BE2C (cell line): ENCODE measurements around the gene RASSF4.

ENCODE experiments used
- DNase-seq: peaks from one replicate; pipeline ENCODE4 v3.0.0-alpha.2; 2020
- H3K27me3 ChIP-seq: fragments of 250-450 bp; sonication (Bioruptor Pico); 2 replicates; pipeline ENCODE4 v1.5.1; 2020; ENCODE audit warnings: mild to moderate bottlenecking
- H3K36me3 ChIP-seq: fragments of 250-450 bp; sonication (Bioruptor Pico); 2 replicates; pipeline ENCODE4 v1.5.1; 2020; ENCODE audit warnings: mild to moderate bottlenecking
- H3K4me1 ChIP-seq: fragments of 250-450 bp; sonication (Bioruptor Pico); 2 replicates; pipeline ENCODE4 v1.5.1; 2020
- H3K4me3 ChIP-seq: 2 replicates; pipeline ENCODE4 v1.5.1; 2011; ENCODE audit warnings: low read depth, low read length
- H3K9me3 ChIP-seq: fragments of 250-450 bp; sonication (Bioruptor Pico); 2 replicates; pipeline ENCODE4 v1.5.1; 2020
- CTCF ChIP-seq: IDR thresholded peaks from 2 replicates; pipeline ENCODE4 v1.5.1; 2012; ENCODE audit warnings: mild to moderate bottlenecking, low read depth, low read length

Gene RASSF4

GRCh38 chr10:44966129-44966815 is 6.7 kb downstream of the RASSF4 start:
- no peak for TF ChIP-seq CTCF
- no peaks in the 10 kb centered on the region for H3K9me3 ChIP-seq
- DNase-seq, result no peak
- H3K36me3 ChIP-seq, result no peaks in the 10 kb centered on the region
- no peaks in the 10 kb centered on the region for H3K27me3 ChIP-seq
- peaks cover 9% of the 10 kb centered on the region; the same call in 1 of the 2 replicates for H3K4me1 ChIP-seq
- H3K4me3 ChIP-seq, result no peak overlapping the region

GRCh38 chr10:44966816-44967509 is 7.4 kb downstream of the RASSF4 start:
- TF ChIP-seq CTCF, result peak; percentile 13; the same call in 1 of the 2 replicates
- Histone ChIP-seq H3K4me1 (peaks cover 9% of the 10 kb centered on the region; the same call in 1 of the 2 replicates), H3K36me3 (no peaks in the 10 kb centered on the region), H3K9me3 (no peaks in the 10 kb centered on the region), H3K27me3 (no peaks in the 10 kb centered on the region), H3K4me3 (no peak overlapping the region)
- DNase-seq, result no peak

- Histone ChIP-seq H3K9me3 (no peaks in the 10 kb centered on the region), H3K27me3 (no peaks in the 10 kb centered on the region), H3K36me3 (no peaks in the 10 kb centered on the region), H3K4me3 (no peak overlapping the region), H3K4me1 (peaks cover 9% of the 10 kb centered on the region; the same call in 1 of the 2 replicates)
- no peak for DNase-seq
- no peak for TF ChIP-seq CTCF
Measured at GRCh38 chr10:44967616-44968015, 8.0 kb downstream of the RASSF4 start.

GRCh38 chr10:44968091-44968490 is 8.5 kb downstream of the RASSF4 start:
- no peak for DNase-seq
- no peak overlapping the region for H3K4me3 ChIP-seq
- H3K9me3 ChIP-seq, result no peaks in the 10 kb centered on the region
- no peaks in the 10 kb centered on the region for H3K27me3 ChIP-seq
- H3K4me1 ChIP-seq, result peaks cover 9% of the 10 kb centered on the region; the same call in 1 of the 2 replicates
- no peaks in the 10 kb centered on the region for H3K36me3 ChIP-seq
- no peak for TF ChIP-seq CTCF

GRCh38 chr10:44968500-44969400 is 9.1 kb downstream of the RASSF4 start:
- Histone ChIP-seq H3K9me3 (no peaks in the 10 kb centered on the region), H3K4me1 (peaks cover 6% of the 10 kb centered on the region; the same call in 1 of the 2 replicates), H3K36me3 (no peaks in the 10 kb centered on the region), H3K4me3 (no peak overlapping the region), H3K27me3 (no peaks in the 10 kb centered on the region)
- no peak for TF ChIP-seq CTCF
- no peak for DNase-seq
